Stimulated activated effector memory CD8-positive, alpha-beta T cell treated with anti-CD3 and anti-CD28 coated beads, Interleukin-12 subunit alpha, Interleukin-12 subunit beta, amount 100 ng/mL, for 72 hours (primary cell): ENCODE data around the gene NSUN2.

ENCODE experiments used
- ATAC-seq: fragments of 150-1000 bp; cut with Tn5 transposase; 2 replicates; pipeline ENCODE4 v1.10.0; 2021
- DNase-seq, 2 donors: peaks; one replicate each; pipeline ENCODE4 v3.0.0; 2021 to 2022; ENCODE audit warnings: low spot score in 2 of 2
- H3K27ac Mint-ChIP-seq: one replicate; pipeline ENCODE4 v1.8.0; 2022; ENCODE audit warnings: mild to moderate bottlenecking, mixed read lengths
- H3K36me3 Mint-ChIP-seq: one replicate; pipeline ENCODE4 v1.8.0; 2022; ENCODE audit warnings: mild to moderate bottlenecking, mixed read lengths
- H3K4me1 Mint-ChIP-seq: one replicate; pipeline ENCODE4 v1.8.0; 2022; ENCODE audit warnings: mixed read lengths
- H3K4me3 Mint-ChIP-seq: one replicate; pipeline ENCODE4 v1.8.0; 2022; ENCODE audit warnings: mild to moderate bottlenecking, mixed read lengths
- H3K9me3 Mint-ChIP-seq: one replicate; pipeline ENCODE4 v1.8.0; 2022; ENCODE audit warnings: mixed read lengths

The NSUN2 gene

DNA sequence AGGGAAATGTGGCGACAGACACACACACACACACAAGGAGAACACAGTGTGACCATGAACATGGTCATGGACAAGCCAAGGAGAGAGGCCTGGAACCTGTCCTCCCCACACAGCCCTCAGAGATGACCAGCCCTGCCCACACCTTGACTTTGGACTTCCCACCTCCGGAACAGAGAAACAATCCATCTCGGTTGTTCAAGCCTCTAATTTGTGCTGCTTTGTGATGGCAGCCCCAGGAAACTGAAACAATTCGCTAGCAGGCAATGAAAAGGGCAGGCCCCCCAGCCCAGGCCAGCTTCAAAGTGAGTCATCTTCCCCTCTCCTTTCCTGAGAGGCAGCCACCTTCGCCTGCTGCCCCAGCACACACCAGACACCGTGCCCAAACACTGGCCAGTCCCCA is 47.7 kb downstream of the NSUN2 start:
- Mint-ChIP-seq H3K4me3 (no peak overlapping the region), H3K27ac (no peak overlapping the region), H3K4me1 (peaks cover 10% of the 10 kb centered on the region), H3K36me3 (no peaks in the 10 kb centered on the region), H3K9me3 (no peaks in the 10 kb centered on the region)
- DNase-seq (peak in 1 of 2 donors; percentile 43), ATAC-seq (peak; percentile 19)

DNA sequence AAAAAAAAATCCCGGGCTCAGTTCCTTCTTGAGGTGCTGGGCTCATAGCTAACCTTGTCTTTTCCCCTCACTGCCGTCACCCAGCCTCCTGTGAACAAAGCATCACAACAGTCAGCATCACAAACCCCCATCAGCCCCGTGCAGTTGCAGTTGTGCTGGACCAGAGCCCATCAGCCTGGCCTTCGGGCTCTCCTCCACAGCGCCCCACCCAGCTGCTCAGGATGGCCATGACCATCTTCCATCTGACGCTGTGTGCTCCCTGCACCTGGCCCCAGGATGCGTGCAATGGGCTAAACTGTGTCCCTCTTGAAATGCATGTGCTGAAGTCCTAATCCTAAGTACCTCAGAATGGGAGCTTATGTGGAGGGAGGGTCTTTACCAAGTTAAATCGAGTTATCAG is 48.1 kb downstream of the NSUN2 start:
- Mint-ChIP-seq H3K36me3 (no peaks in the 10 kb centered on the region), H3K27ac (no peak overlapping the region), H3K4me1 (peaks cover 10% of the 10 kb centered on the region), H3K4me3 (no peak overlapping the region), H3K9me3 (no peaks in the 10 kb centered on the region)
- peak in 1 of 2 donors; percentile 23 for DNase-seq
- peak; percentile 11 for ATAC-seq

DNA sequence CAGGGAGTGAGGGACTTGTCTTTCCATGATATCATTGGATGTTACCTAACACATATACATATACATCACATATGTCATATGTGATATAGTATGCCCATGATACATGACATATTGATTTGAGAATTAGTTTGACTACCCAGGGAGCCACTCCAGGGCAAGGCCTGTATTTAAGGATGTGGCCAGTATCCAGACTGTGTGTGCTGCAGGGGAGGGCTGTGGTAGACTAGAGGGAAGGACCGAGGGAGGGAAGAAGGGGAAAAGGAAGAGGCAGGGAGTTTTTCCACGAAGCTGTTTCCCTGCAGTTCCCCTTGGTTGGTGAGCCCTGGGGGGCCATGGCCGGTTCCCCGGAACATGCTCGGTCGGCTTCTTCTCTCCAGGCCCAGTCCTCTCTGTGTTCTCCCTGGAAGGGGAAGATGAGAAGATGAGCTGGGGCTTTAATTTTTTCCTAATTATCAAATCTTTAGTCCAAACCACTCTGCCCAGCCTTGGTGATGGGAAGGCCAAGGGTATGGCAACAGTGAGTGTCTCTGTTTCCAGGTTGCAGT is 48.7 kb downstream of the NSUN2 start:
- Mint-ChIP-seq H3K36me3 (no peaks in the 10 kb centered on the region), H3K4me1 (peaks cover 10% of the 10 kb centered on the region), H3K27ac (no peak overlapping the region), H3K4me3 (peak overlapping the region; percentile 0), H3K9me3 (no peaks in the 10 kb centered on the region)
- DNase-seq: peak in 1 of 2 donors; percentile 41
- ATAC-seq: no peak

DNA sequence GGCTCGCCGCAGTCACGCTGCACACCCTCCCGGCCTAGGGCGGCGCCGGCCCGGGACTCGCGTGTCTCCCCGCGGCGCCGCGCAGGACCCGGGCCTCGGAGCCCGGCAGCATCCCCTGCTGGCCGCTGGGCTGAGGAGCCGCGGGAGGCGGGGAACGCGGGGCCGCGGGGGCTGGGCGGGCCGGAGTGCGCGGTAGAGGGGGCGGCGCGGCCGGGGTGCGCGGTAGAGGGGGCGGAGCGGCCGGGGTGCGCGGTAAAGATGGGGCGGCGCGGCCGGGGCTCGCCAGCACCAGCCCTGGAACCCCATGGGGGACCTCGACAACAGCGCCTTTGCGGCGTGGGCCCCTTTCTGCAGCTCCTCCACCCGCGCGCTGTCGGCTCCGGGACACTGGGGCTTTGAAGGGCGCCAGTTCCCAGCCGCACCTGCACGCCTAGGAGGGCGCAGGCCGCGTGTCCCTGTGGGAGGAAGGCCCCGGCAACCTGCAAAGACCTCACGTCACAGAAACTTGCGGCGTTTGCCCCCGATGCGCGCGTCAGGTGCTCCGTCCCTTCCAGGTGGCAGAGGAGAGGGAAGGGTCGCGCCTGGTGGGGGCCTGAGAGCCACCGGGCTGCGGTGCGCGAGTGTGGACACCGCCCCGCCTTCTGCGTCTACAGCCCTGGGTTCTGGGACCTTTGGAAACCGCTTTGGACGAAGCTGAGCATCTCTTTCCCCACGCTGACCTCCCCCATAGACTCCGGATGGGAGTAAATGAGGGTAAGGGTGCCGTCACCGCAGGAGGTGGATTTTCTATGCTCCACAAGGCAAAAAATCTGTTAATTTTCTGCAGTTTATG is 49.6 kb downstream of the NSUN2 start:
- H3K4me1 Mint-ChIP-seq: peaks cover 10% of the 10 kb centered on the region
- DNase-seq: peak in 1 of 2 donors; percentile 48
- H3K36me3 Mint-ChIP-seq: no peaks in the 10 kb centered on the region
- H3K9me3 Mint-ChIP-seq: no peaks in the 10 kb centered on the region
- no peak overlapping the region for H3K27ac Mint-ChIP-seq
- ATAC-seq: peak; percentile 51
- H3K4me3 Mint-ChIP-seq: peak overlapping the region; percentile 0

DNA sequence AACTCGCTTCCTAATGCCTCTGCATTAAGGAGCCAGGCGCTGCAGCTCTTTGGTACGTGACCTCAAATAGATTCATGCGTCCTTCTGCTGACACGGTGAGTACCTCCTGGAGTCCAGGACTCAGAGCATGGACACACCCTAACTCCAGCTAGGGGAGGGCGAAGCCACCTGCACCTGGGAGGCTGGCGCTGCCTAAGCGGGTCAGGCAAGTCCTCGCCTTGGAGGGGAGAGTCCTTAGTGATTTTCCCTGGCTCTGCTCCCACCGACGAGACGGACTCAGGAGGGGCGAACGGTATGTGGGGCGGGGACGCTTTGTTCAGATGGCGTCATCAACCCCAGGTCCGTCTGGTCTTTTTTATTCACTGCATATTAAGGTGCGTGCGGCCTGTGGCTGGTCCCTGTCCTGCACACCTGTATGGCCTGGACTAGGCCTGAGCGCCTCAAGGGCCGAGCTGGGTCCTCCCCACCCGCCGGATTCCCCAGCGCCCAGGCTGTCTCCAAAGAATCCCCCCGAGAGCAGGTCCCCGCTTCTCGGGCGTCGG is 50.3 kb downstream of the NSUN2 start:
- DNase-seq (peak in 1 of 2 donors; percentile 42), ATAC-seq (no peak)
- Mint-ChIP-seq H3K4me1 (peaks cover 10% of the 10 kb centered on the region), H3K36me3 (no peaks in the 10 kb centered on the region), H3K9me3 (no peaks in the 10 kb centered on the region), H3K4me3 (no peak overlapping the region), H3K27ac (no peak overlapping the region)

DNA sequence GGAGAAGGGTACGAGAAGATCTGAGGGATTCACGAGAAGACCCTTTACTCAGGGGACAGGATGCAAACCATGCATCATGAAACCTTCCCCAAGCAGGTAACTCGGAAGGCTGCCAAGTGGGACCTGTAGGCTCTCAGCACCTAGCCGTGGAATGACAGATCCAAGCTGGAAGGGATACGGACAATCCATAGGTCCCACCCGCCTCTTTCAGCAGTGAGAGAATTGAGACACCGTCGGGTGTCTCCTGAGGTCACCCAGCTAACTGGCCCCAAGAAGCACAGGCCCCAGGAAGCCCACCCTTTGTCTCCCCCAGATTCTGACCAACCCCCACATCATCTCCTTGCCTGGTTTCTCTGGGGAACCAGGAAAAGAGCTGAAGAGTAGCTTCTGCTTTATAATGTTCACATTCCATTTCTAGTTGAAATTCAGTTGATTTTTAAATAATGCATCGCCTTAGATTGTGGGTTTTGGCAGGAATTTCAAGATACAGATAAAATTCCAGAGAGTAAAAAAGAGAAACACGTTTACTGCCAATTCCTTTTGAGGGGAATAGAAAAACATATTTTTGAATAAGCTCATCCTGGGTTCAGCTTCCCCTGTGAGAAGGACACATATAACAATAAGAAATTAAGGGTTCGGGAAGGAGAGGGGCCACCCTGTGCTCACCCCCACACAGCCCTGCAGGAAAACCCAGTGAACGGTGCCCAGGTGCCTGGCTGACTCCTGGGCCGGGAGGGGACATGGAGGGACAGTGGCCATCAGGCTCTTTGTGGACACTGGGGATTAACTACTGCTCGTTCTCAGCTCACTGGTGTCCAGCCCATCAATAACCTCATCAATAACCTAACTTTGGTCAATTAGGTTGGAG is 51.1 kb downstream of the NSUN2 start:
- ATAC-seq (no peak), DNase-seq (peak in 1 of 2 donors; percentile 37)
- H3K4me1 Mint-ChIP-seq: peaks cover 10% of the 10 kb centered on the region
- H3K27ac Mint-ChIP-seq: no peak overlapping the region
- no peaks in the 10 kb centered on the region for H3K9me3 Mint-ChIP-seq
- H3K36me3 Mint-ChIP-seq: no peaks in the 10 kb centered on the region
- no peak overlapping the region for H3K4me3 Mint-ChIP-seq

DNA sequence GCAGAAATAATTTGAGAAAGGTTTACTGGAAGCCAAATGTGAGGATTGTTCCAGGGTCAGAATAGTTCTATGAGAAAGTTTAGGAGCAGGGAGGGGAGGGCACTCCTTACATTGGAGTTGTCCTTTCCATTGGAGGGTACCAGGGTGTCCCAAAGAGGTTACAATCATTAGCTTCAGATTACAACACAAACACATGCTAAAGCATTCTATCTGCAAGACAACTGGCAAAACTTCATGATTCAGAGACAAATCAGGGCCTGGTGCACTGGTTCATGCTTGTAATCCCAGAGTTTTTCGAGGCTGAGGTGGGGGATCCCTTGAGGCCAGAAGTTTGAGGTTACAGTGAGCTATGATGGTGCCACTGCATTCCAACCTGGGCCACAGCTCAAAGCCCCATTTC is 51.8 kb downstream of the NSUN2 start:
- Mint-ChIP-seq H3K4me1 (peaks cover 10% of the 10 kb centered on the region), H3K36me3 (no peaks in the 10 kb centered on the region), H3K4me3 (no peak overlapping the region), H3K27ac (no peak overlapping the region), H3K9me3 (no peaks in the 10 kb centered on the region)
- no peak for DNase-seq
- no peak for ATAC-seq

DNA sequence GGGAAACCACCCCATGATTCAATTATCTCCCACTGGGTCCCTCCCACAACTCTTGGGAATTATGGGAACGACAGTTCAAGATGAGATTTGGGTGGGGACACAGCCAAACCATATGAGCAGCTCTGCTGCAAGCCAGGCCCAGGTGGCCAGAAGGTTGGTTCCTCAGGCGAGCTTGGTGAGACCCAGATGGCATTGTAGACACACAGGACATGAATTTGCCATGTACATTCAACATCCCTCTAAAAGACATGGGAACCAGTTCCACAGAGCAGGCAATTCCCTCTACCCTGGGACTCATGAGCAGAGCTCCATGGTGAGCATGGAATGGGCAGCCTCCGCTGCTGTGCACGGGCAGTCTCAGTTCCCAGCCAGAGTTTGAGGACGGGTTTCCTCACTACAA is 53.3 kb downstream of the NSUN2 start:
- Mint-ChIP-seq H3K4me3 (no peak overlapping the region), H3K9me3 (no peaks in the 10 kb centered on the region), H3K27ac (no peak overlapping the region), H3K36me3 (no peaks in the 10 kb centered on the region), H3K4me1 (peaks cover 10% of the 10 kb centered on the region)
- no peak for ATAC-seq
- peak in 1 of 2 donors; percentile 34 for DNase-seq

DNA sequence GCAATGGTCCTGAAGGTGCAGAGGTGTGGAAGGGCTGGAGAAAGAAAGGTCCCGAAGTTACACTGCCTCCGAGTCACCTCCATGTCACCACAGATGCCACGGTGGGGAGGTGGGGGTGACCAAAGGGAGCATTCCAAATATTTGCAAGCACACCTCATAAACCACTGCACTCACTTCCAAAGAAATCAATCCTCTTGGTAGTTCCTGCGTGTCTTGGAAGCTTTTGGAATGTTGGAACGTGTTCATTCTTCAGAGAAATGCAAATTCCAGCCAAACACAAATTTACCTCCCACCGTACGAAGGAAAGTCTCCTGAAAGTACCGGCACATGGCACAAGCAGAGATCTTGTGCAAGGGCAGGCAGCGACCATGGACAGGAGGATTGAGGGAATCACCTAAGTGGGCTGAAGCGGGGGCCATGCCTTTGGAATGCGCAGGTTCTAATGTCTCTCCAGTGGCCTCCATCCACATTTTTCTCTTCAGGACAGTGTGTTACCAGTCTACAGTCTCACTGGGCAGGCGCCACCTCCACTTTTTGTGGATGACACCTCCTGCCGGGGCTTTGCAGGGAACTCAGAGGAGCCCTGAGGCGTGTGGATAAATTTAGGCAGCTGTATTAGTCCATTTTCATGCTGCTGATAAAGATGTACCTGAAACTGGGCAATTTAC is 54.0 kb downstream of the NSUN2 start:
- no peak overlapping the region for H3K27ac Mint-ChIP-seq
- no peaks in the 10 kb centered on the region for H3K36me3 Mint-ChIP-seq
- H3K4me1 Mint-ChIP-seq: peaks cover 7% of the 10 kb centered on the region
- DNase-seq: peak in 1 of 2 donors; percentile 25
- H3K9me3 Mint-ChIP-seq: no peaks in the 10 kb centered on the region
- ATAC-seq: no peak
- H3K4me3 Mint-ChIP-seq: no peak overlapping the region

DNA sequence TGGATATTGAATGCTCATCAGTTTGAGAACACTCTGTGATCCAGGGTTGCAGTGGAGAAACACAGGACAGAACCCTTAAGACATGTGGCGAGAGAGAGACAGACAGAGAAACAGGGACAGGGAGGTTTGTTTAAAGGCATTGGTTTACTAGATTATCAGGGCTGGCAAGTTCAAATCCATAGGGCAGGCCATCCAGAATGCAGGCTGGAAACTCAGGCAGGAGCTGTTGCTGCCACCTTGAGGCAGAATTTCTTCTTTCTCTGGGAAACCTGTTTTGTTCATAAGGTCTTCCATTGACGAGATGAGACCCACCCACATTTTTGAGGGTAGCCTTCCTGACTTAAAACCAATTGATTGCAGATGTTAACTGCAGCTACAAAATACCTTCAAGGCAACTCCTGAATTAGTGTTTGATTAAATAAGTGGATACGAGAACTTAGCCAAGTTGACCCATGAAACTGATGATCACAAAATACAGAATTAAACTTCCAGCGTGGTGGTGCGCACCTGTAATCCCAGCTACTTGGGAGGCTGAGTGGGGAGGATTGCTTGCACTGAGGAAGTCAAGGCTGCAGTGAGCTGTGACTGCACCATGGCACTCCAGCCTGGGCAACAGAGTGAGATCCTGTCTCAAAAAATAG is 55.9 kb downstream of the NSUN2 start:
- ATAC-seq (no peak), DNase-seq (peak in 1 of 2 donors; percentile 50)
- no peak overlapping the region for H3K4me3 Mint-ChIP-seq
- no peak overlapping the region for H3K27ac Mint-ChIP-seq
- H3K36me3 Mint-ChIP-seq: no peaks in the 10 kb centered on the region
- no peaks in the 10 kb centered on the region for H3K4me1 Mint-ChIP-seq
- H3K9me3 Mint-ChIP-seq: no peaks in the 10 kb centered on the region

DNA sequence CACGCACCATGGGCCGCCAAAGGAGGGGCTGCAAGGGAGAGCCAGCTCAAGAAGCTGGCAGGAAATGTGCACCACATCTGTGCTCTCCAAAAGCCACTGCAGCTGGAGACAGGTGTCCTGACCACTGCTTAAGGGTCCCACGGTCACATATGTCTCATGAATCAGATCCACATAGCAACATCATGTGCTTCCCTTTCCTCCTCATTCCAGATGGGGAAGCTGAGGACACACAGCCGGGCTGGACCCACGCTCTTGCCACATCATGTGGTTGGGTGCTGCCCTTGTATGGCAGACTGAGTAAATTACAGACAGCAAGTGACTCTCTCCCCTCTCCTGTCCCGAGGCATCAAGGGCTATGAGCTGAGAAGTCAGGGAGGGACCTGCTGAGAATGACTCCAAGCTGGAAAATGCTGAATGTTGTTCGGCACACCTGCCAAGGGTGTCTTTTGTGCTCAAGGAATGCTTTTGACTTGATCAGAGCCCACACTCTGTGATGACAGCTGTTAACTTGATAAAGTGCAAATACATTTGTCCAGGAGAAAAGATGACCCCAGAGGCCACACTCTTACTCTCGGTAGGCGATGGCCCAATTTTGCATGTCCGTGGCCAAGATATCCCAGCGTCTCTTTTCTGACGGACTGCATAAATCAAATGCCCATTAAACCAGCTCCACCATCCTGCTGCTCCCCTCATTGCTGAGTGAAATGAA is 58.2 kb downstream of the NSUN2 start:
- DNase-seq: peak in 1 of 2 donors; percentile 44
- Mint-ChIP-seq H3K27ac (no peak overlapping the region), H3K4me1 (no peaks in the 10 kb centered on the region), H3K4me3 (no peak overlapping the region), H3K9me3 (no peaks in the 10 kb centered on the region), H3K36me3 (no peaks in the 10 kb centered on the region)
- peak; percentile 22 for ATAC-seq

DNA sequence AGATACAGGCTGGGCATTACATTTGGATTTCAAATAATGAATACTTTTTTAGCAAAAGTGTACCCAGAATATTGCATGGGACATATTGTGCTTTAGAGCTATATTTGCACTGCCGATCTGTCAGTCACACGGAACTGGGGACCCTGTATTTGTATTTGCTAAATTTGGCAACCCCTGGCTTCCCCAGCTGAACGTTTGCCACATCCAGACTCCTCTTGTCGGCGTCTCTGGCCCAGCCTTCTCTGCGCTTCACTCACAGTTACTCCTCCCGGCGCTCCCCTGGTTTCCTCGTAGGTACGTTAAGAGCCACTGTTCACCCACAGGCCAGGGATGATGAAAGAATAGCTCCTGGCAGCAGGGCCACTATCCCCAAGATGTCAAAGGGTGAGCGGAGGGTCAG is 58.7 kb downstream of the NSUN2 start:
- no peak for DNase-seq
- no peaks in the 10 kb centered on the region for H3K4me1 Mint-ChIP-seq
- H3K27ac Mint-ChIP-seq: no peak overlapping the region
- no peaks in the 10 kb centered on the region for H3K36me3 Mint-ChIP-seq
- no peaks in the 10 kb centered on the region for H3K9me3 Mint-ChIP-seq
- no peak for ATAC-seq
- no peak overlapping the region for H3K4me3 Mint-ChIP-seq

DNA sequence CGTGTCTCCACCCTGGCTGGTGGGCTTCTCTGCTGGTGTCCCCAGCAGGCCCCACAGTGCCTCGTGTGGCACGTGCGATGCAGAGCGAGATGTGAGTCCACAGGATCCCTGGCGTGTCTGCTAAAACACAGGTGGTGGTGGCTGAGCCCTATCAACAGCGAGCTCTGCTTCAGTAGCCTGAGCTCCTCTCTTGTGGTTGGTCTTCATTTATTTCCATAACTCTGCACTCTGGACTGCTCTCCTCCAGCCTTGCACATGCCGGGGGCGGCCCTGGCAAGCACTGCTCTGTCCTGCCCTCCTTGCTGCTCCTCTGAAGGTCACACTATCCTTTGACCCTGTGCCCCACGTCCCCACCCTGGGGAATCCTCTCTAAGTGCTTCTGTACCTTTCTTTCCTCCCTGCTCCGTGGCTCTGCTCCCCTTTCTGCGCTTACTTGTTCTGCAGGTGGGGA is 59.2 kb downstream of the NSUN2 start:
- no peaks in the 10 kb centered on the region for H3K4me1 Mint-ChIP-seq
- no peak overlapping the region for H3K27ac Mint-ChIP-seq
- no peaks in the 10 kb centered on the region for H3K9me3 Mint-ChIP-seq
- H3K36me3 Mint-ChIP-seq: no peaks in the 10 kb centered on the region
- ATAC-seq: no peak
- peak in 1 of 2 donors; percentile 30 for DNase-seq
- H3K4me3 Mint-ChIP-seq: no peak overlapping the region

DNA sequence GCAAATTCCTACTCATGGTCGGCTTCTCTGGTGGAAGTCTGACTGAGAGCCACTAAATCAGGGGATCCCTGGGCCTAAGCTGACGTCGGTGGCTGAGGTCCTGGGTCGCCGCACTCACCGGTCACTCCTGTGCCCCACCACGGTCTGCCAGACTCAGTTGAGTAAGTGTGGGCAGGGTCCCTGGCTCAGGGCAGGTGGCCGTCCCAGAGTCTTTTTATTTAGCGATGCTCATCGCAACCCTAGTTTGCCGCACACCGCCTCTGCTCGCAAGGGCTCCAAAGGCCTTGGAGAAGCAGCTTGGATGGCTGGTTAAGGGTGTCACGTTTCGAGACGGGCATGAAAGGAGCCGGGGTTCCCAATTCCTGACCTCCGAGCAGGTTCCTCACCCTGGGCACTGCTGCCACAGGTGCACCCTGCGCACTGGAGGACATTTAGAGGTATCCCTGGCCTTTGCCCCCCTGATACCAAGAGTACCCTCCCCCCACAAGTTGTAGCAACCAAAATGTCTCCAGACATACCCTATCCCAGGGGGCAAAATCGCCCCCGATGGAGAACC is 59.9 kb downstream of the NSUN2 start:
- ATAC-seq (no peak), DNase-seq (peak in 1 of 2 donors; percentile 32)
- Mint-ChIP-seq H3K36me3 (no peaks in the 10 kb centered on the region), H3K9me3 (no peaks in the 10 kb centered on the region), H3K27ac (no peak overlapping the region), H3K4me3 (no peak overlapping the region), H3K4me1 (no peaks in the 10 kb centered on the region)
